Psoas muscle (tissue), 8 donors: Measurements from ENCODE around the gene MRPL41. TPM values are rescaled to one million over a fixed set of nuclear protein-coding genes. Genes with fewer than 3 reads are reported as not detected.
A peak's percentile ranks its signal among the peaks of the same experiment; 100 is the strongest.

Source experiments
- ATAC-seq, 4 donors: fragments of 200-7000 bp; cut with Tn5 transposase; one replicate each; pipeline ENCODE4 v1.9.1; 2020; ENCODE audit warnings: moderate library complexity in 3 of 4, mild to moderate bottlenecking in 2 of 4
- DNase-seq, 2 donors: peaks; one replicate each; pipeline ENCODE4 v3.0.0-alpha.2; 2020
- H3K27ac ChIP-seq: fragments of 200-600 bp; one replicate; pipeline ENCODE4 v1.8.0; 2022
- H3K27me3 ChIP-seq, 3 donors: fragments of 200-600 bp in 1 of 3; one replicate each; pipeline versions ENCODE4 v1.6.1 to v1.8.0; 2013 to 2022; ENCODE audit warnings: low read length in 2 of 3, mild to moderate bottlenecking in 2 of 3, moderate library complexity in 1 of 3; ENCODE audit not compliant: insufficient read depth in 3 of 3
- H3K36me3 ChIP-seq, 2 donors: fragments of 200-600 bp in 1 of 2; one replicate each; pipeline versions ENCODE4 v1.6.1 to v1.8.0; 2013 to 2022; ENCODE audit warnings: low read depth in 1 of 2, mild to moderate bottlenecking in 1 of 2, moderate library complexity in 1 of 2; ENCODE audit not compliant: insufficient read depth in 1 of 2
- H3K4me1 ChIP-seq: fragments of 200-600 bp; one replicate; pipeline ENCODE4 v1.8.0; 2022
- H3K4me3 ChIP-seq: fragments of 200-600 bp; one replicate; pipeline ENCODE4 v1.8.0; 2022; ENCODE audit warnings: mild to moderate bottlenecking
- H3K9me3 ChIP-seq: fragments of 200-600 bp; one replicate; pipeline ENCODE4 v1.8.0; 2022
- WGBS, 3 donors: extraction: QIAGEN DNeasy Blood & Tissue Kit; methylation state at CpG; one replicate each; pipeline versions ENCODE4 v1.1.6 to v1.1.7; 2013; 5-methylcytosine and 5-hydroxymethylcytosine counted together
- intact Hi-C, 2 donors: fragments of 100-400 bp; cut with DNase I; formaldehyde crosslinking; loops; one replicate each; pipeline versions ENCODE4 v1.11.0 to v1.14.2; 2022
- long read RNA-seq, 2 donors: library from polyadenylated mRNA; unstranded; transcript quantifications; one replicate each; pipeline ENCODE4 v2.0.0, GENCODE V29; 2021
- polyA plus RNA-seq, 3 donors: library from polyadenylated mRNA; stranded (reverse); fragments of 200-250 nt; gene quantifications; one replicate each; pipeline ENCODE4 v1.2.3, GENCODE V29; 2013
- total RNA-seq, 4 donors: library from RNA; stranded (reverse); fragmentation: NEBNext Ultra II Directional in 2 of 4; extraction: Animal tissue kit (Norgen Biotek cat#: 25700) in 2 of 4; gene quantifications; one replicate each; pipeline versions ENCODE4 v1.2.1 to v1.2.4, GENCODE V29; 2021 to 2023
- TF ChIP-seq, protein P1 (sequence below): fragments of 200-600 bp; IDR thresholded peaks from one replicate; pipeline ENCODE4 v1.8.0; 2022; ENCODE audit warnings: antibody characterized with exemption
- donor health status: healthy with polysubstance abuse.
- donor health status: DM: no; HTN: no; CAD: no; lungs with moderate emphysema.
- donor health status: Bipolar disorder and iron deficiency.
- donor health status: healthy.
- donor health status: DM: yes; HTN: yes; CAD: no.
- donor health status: DM: no; HTN: no; CAD: no.
- donor health status: DM: no; HTN: no; CAD: no.
- donor health status: DM: yes; HTN: yes; CAD: no.

Gene MRPL41
- total RNA-seq (100 to 1,000 TPM; 102 to 133 (median 115) TPM), polyA plus RNA-seq (100 to 1,000 TPM in 2 of 3 donors, 10 to 100 TPM in 1; 78.0 to 226 (median 205) TPM)
- long read RNA-seq, donor 1, transcript MRPL41-201 (2 exons, 1,262 nt): major isoform, 92 of 97 reads
- long read RNA-seq, donor 1, partial matches to known transcripts: 4 of 97 reads
- long read RNA-seq, donor 1, other reads (novel, unspliced or antisense): 1 of 97 reads
- long read RNA-seq, donor 2, transcript MRPL41-201 (2 exons, 1,262 nt): major isoform, 207 of 213 reads
- long read RNA-seq, donor 2, partial matches to known transcripts: 5 of 213 reads
- long read RNA-seq, donor 2, other reads (novel, unspliced or antisense): 1 of 213 reads

DNA sequence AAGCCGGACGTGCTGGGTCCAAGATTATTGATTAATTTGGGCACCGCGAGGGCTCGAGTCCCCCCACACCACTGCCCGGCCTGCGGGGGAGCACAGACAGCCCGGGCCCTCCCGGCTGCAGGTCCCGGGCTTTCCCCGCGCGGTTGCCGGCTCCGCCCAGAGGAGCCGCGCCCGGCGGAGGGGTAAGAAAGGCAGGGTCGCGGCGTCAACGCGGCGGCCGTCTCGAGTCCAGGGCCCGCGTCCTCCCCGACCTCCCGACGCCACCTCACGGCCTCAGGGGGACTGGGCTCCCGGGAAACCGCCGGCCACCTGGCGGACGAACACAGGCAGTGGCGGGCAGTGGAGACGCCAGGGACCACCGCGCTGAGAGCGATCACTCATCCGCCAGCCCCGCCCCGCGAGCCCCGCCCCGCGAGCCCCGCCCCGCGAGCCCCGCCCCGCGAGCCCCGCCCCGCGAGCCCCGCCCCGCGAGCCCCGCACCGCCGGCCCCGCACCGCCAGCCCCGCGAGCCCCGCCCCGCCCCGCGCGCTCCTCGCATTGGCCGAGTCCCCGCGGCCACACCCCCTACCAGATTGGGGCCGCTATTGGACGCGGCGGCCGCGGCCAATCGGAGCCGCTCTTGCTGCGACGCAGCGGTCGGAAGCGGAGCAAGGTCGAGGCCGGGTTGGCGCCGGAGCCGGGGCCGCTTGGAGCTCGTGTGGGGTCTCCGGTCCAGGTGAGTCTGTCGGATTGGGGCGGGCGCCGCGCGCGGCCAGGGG lies at the start of gene MRPL41:
MRPL41 (plus strand) TSS at position 616 of the 758 bp plus-strand sequence. CDS start 203 bp downstream, outside the sequence.
- 0 to 2% (median 0%) methylated on average over 32 to 106 of the region's 106 CpGs for WGBS, 3 donors
- H3K27me3 ChIP-seq: no peaks in the 10 kb centered on the region
- TF ChIP-seq, protein P1, sequence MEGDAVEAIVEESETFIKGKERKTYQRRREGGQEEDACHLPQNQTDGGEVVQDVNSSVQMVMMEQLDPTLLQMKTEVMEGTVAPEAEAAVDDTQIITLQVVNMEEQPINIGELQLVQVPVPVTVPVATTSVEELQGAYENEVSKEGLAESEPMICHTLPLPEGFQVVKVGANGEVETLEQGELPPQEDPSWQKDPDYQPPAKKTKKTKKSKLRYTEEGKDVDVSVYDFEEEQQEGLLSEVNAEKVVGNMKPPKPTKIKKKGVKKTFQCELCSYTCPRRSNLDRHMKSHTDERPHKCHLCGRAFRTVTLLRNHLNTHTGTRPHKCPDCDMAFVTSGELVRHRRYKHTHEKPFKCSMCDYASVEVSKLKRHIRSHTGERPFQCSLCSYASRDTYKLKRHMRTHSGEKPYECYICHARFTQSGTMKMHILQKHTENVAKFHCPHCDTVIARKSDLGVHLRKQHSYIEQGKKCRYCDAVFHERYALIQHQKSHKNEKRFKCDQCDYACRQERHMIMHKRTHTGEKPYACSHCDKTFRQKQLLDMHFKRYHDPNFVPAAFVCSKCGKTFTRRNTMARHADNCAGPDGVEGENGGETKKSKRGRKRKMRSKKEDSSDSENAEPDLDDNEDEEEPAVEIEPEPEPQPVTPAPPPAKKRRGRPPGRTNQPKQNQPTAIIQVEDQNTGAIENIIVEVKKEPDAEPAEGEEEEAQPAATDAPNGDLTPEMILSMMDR: peak; percentile 56
- no peaks in the 10 kb centered on the region for H3K9me3 ChIP-seq
- H3K4me3 ChIP-seq: peak within 1 kb of the TSS; percentile 93
- intact Hi-C loops: no loop called here
- peaks cover 32% of the 10 kb centered on the region for H3K4me1 ChIP-seq
- H3K27ac ChIP-seq: peak within 1 kb of the TSS; percentile 88
- peaks cover 0 to 42% of the 10 kb centered on the region in 2 donors for H3K36me3 ChIP-seq
- peak; percentile 89 to 93 for DNase-seq
- ATAC-seq: peak; percentile 73 to 80 (median 78)

- Histone ChIP-seq H3K9me3 (no peaks in the 10 kb centered on the region), H3K27me3 (no peaks in the 10 kb centered on the region), H3K4me3 (no peak overlapping the region), H3K4me1 (no peaks in the 10 kb centered on the region), H3K27ac (no peak overlapping the region), H3K36me3 (peaks cover 0 to 42% of the 10 kb centered on the region in 2 donors)
- TF ChIP-seq, protein P1: no peak
- DNase-seq (no peak), ATAC-seq (no peak)
- intact Hi-C loops: no loop called here
- 75 to 91% (median 84%) methylated on average over 27 to 36 of the region's 36 CpGs for WGBS, 3 donors
These were observed 49.4 kb upstream of the MRPL41 start for GRCh38 chr9:137502008-137502911.

DNA sequence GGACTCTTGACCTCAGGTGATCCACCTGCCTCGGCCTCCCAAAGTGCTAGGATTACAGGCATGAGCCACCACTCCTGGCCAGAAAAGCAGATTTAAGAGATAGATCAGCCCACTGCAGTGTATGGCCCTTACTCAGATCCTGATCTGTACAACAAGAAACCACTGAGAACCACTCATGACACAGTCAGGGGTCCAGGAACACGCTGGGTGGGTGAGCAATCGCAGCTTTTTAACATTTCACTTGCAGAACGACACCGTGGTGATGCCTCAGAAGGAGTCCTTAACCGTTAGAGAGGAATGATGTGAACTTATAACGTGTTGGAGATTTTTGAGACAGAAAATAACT lies 47.3 kb upstream of the MRPL41 start:
- no peaks in the 10 kb centered on the region for H3K4me1 ChIP-seq
- DNase-seq (no peak), ATAC-seq (no peak)
- H3K36me3 ChIP-seq: peaks cover 0 to 24% of the 10 kb centered on the region in 2 donors
- no peaks in the 10 kb centered on the region for H3K9me3 ChIP-seq
- no peak overlapping the region for H3K27ac ChIP-seq
- TF ChIP-seq, protein P1: no peak
- WGBS, 3 donors: 85 to 92% (median 89%) methylated on average over 7 of the region's 7 CpGs
- no peak overlapping the region for H3K4me3 ChIP-seq
- no peaks in the 10 kb centered on the region for H3K27me3 ChIP-seq
- intact Hi-C loops: no loop called here

GRCh38 chr9:137505421-137506140 lies 46.1 kb upstream of the MRPL41 start:
- H3K9me3 ChIP-seq: no peaks in the 10 kb centered on the region
- H3K4me3 ChIP-seq: no peak overlapping the region
- H3K27me3 ChIP-seq: no peaks in the 10 kb centered on the region
- TF ChIP-seq, protein P1: no peak
- 91 to 93% (median 92%) methylated on average over 28 of the region's 28 CpGs for WGBS, 3 donors
- intact Hi-C loops: no loop called here
- H3K36me3 ChIP-seq: peaks cover 0 to 12% of the 10 kb centered on the region in 2 donors
- ATAC-seq (no peak), DNase-seq (no peak)
- H3K4me1 ChIP-seq: no peaks in the 10 kb centered on the region
- H3K27ac ChIP-seq: no peak overlapping the region
